Thyroid gland (tissue), 4 donors: ENCODE data around the gene S1PR1. TPM values are rescaled to one million over a fixed set of nuclear protein-coding genes. Genes with fewer than 3 reads are reported as not detected.
"Not testable (repeated sequence)": the region's sequence is repeated elsewhere in the genome, so short reads cannot be mapped to it uniquely, and the experiment has no call there.

Experiments used
- DNase-seq, 2 donors: peaks; one replicate each; pipeline ENCODE4 v3.0.0-alpha.2; 2019
- H3K27ac ChIP-seq, 3 donors: fragments of 200-600 bp; sonication (generic); 1 replicate in 2 of 3; 2 replicates in 1 of 3; pipeline ENCODE4 v1.5.1; 2016 to 2019; ENCODE audit warnings: mild to moderate bottlenecking in 1 of 3, moderate library complexity in 1 of 3
- H3K27me3 ChIP-seq: fragments of 200-600 bp; sonication (generic); one replicate; pipeline ENCODE4 v1.5.1; 2019
- H3K36me3 ChIP-seq, 2 donors: fragments of 200-600 bp; sonication (generic); one replicate each; pipeline ENCODE4 v1.5.1; 2016 to 2019
- H3K4me1 ChIP-seq, 2 donors: fragments of 200-600 bp; sonication (generic); one replicate each; pipeline ENCODE4 v1.5.1; 2017 to 2019
- H3K4me3 ChIP-seq, 3 donors: fragments of 200-600 bp; sonication (generic); replicated peaks in 1 of 3; 1 replicate in 2 of 3; 2 replicates in 1 of 3; pipeline ENCODE4 v1.5.1; 2016; ENCODE audit warnings: mild to moderate bottlenecking in 1 of 3
- H3K9me3 ChIP-seq: fragments of 200-600 bp; sonication (generic); one replicate; pipeline ENCODE4 v1.5.1; 2017
- POLR2A ChIP-seq, 2 donors: fragments of 450-650 bp; IDR thresholded peaks; one replicate each; pipeline ENCODE4 v1.6.1; 2017; ENCODE audit warnings: antibody characterized with exemption in 2 of 2, mild to moderate bottlenecking in 2 of 2, moderate library complexity in 1 of 2
- WGBS, 2 donors: methylation state at CpG; one replicate each; pipeline ENCODE4 v1.1.5; 2017; 5-methylcytosine and 5-hydroxymethylcytosine counted together
- intact Hi-C: fragments of 100-400 bp; cut with DNase I; formaldehyde crosslinking; loops from one replicate; pipeline ENCODE4 v1.15.1; 2023
- total RNA-seq, 4 donors: library from RNA; depleted of rRNA; stranded (reverse); fragments of >200 nt; gene quantifications; one replicate each; pipeline ENCODE4 v1.2.3, GENCODE V29; 2016
- TF ChIP-seq, protein P1 (sequence below), 6 experiments: fragments of 200-600 bp in 3 of 6; fragments of 450-650 bp in 3 of 6; sonication (generic) in 3 of 6; IDR thresholded peaks; one replicate each; pipeline ENCODE4 v1.5.1; 2016 to 2019; ENCODE audit warnings: antibody characterized with exemption in 6 of 6, mild to moderate bottlenecking in 2 of 6, inconsistent platforms in 1 of 6, moderate library complexity in 1 of 6

The S1PR1 gene
- total RNA-seq, 4 donors from 2014 or later = 34.5 to 92.7 (median 67.0) TPM

DNA sequence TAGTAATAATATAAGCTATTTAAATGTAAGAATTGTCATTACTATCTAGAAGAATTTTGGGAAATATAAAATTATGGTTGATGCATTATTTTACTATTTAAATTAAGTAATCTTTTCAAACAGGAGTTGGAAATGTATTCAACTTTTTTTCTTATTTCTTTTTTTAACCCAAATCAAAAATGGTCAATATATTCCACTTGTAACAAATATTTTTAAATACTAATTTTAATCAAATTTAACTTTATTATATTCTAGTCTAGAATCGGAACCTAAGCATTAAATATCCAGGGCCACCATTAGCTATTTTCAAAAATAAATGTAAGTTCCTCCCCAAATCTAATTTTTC, 37.2 kb upstream of the S1PR1 start:
- TF ChIP-seq POLR2A (IDR thresholded peaks at IDR 0.05) = no peak
- TF ChIP-seq, protein P1, sequence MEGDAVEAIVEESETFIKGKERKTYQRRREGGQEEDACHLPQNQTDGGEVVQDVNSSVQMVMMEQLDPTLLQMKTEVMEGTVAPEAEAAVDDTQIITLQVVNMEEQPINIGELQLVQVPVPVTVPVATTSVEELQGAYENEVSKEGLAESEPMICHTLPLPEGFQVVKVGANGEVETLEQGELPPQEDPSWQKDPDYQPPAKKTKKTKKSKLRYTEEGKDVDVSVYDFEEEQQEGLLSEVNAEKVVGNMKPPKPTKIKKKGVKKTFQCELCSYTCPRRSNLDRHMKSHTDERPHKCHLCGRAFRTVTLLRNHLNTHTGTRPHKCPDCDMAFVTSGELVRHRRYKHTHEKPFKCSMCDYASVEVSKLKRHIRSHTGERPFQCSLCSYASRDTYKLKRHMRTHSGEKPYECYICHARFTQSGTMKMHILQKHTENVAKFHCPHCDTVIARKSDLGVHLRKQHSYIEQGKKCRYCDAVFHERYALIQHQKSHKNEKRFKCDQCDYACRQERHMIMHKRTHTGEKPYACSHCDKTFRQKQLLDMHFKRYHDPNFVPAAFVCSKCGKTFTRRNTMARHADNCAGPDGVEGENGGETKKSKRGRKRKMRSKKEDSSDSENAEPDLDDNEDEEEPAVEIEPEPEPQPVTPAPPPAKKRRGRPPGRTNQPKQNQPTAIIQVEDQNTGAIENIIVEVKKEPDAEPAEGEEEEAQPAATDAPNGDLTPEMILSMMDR (IDR thresholded peaks at IDR 0.05) = no peak
- no peaks in the 10 kb centered on the region for H3K4me1 ChIP-seq
- H3K36me3 ChIP-seq = no peaks in the 10 kb centered on the region
- H3K27ac ChIP-seq = no peak overlapping the region
- no peaks in the 10 kb centered on the region for H3K9me3 ChIP-seq
- DNase-seq = no peak
- H3K27me3 ChIP-seq = no peaks in the 10 kb centered on the region
- no peak overlapping the region for H3K4me3 ChIP-seq
- intact Hi-C loops = no loop called here
- WGBS, 2 donors = 95 to 97% methylated on average over 1 of the region's 1 CpG

DNA sequence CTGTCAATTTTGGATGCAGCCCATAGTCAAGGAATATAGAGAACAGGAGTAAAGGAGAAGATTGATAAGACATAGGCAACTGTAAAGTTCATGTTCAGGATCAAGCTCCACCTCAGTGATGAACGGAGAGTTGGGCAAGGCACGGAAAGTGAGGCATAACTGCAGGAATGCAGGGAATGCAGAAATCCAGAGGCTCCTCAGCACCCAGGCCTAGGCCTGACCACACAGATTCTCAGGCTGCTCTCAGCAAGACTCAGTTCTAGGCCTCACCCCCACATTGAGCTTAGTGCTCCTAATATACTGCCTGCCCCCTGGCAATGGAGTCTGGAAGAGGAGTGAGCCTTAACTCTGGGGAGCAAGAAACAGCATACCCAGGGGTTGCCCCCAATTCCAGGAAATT, 36.3 kb upstream of the S1PR1 start:
- H3K4me1 ChIP-seq = no peaks in the 10 kb centered on the region
- no peaks in the 10 kb centered on the region for H3K36me3 ChIP-seq
- no peaks in the 10 kb centered on the region for H3K9me3 ChIP-seq
- intact Hi-C loops = no loop called here
- H3K4me3 ChIP-seq = no peak overlapping the region
- H3K27ac ChIP-seq = no peak overlapping the region
- TF ChIP-seq, protein P1 (IDR thresholded peaks at IDR 0.05) = no peak
- no peak for TF ChIP-seq POLR2A (IDR thresholded peaks at IDR 0.05)
- H3K27me3 ChIP-seq = no peaks in the 10 kb centered on the region
- DNase-seq = no peak
- WGBS, 2 donors = 76 to 91% methylated on average over 2 of the region's 2 CpGs

DNA sequence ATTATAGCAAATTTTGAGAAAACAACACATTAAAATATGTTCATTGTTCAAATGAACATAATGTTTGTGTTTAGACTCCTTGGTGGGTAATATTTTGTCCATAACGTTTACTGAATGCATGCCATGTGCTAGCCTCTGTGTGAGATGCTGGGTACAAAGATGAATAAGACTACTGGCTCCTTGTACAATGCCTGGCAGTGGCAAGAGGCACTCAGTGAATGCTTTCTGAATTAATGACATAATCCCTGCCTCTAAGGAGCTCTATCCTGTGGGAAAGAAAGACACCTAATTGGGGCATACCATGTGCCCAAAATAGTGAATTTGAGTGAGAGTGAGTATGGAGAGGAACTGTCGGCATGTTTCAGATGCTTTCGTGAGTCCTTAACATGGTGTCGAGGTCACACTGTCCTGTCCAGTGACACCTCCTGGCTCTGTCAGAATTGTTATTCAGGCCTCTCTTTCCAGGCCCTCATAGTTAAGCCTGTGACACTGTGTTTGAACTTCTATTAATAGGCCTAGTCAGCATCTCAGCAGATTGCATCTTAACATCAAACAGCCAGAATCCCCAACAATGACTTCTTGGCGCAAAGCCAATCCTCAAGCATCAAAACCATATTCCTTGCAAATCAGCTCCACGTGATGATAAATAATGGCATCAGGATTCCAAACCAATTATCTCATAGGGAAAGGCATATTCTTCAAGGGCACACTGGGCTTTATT, 32.8 kb upstream of the S1PR1 start:
- no peak overlapping the region for H3K4me3 ChIP-seq
- intact Hi-C loops = no loop called here
- WGBS, 2 donors = 71 to 81% methylated on average over 6 of the region's 6 CpGs

DNA sequence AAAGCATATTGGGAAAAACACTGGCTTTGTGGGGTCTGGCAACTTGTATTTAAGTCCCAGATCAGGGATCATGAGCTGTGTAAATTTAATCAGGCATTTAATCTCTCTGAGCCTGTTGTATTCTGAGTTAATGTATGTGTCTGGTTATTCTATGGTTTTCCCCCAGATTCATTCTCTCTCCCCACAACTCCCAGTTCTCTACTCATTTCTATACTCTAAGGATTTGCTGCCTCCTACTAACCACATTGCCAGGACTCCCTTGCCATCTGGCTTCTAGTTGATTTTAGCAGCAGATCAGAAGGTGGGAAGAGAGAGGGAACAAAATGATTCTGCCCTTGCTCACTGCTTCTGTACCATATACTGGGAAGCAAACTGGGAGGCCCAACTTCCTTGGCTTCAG, 31.4 kb upstream of the S1PR1 start:
- Histone ChIP-seq H3K27ac (no peak overlapping the region), H3K4me3 (no peak overlapping the region), H3K27me3 (no peaks in the 10 kb centered on the region), H3K4me1 (no peaks in the 10 kb centered on the region), H3K9me3 (no peaks in the 10 kb centered on the region), H3K36me3 (no peaks in the 10 kb centered on the region)
- no peak for DNase-seq
- TF ChIP-seq, protein P1 (IDR thresholded peaks at IDR 0.05) = no peak
- TF ChIP-seq POLR2A (IDR thresholded peaks at IDR 0.05) = no peak
- intact Hi-C loops = no loop called here

More for the DNA sequence above, 32.8 kb upstream of the S1PR1 start:
- no peaks in the 10 kb centered on the region for H3K27me3 ChIP-seq
- H3K27ac ChIP-seq = no peak overlapping the region
- DNase-seq = no peak
- H3K9me3 ChIP-seq = no peaks in the 10 kb centered on the region
- H3K4me1 ChIP-seq = no peaks in the 10 kb centered on the region
- TF ChIP-seq, protein P1 (IDR thresholded peaks at IDR 0.05) = no peak
- no peak for TF ChIP-seq POLR2A (IDR thresholded peaks at IDR 0.05)
- no peaks in the 10 kb centered on the region for H3K36me3 ChIP-seq

DNA sequence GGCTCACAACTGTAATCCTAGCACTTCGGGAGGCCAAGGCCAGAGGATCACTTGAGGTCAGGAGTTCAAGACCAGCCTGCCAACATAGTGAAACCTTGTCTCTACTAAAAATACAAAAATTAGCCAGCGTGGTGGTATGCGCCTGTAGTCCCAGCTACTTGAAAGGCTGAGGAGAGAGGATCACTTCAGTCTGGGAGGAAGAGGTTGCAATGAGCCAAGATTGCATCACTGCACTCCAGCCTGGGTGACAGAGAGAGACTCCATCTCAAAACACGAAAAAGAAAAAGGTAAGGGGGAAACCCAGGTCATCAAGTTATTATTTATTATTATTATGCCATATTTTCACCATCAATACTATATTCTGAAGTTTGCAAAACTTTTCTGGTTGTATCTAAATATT, 30.7 kb upstream of the S1PR1 start:
- WGBS, 2 donors = 65 to 66% methylated on average over 4 of the region's 4 CpGs
- DNase-seq, intact Hi-C loops, H3K36me3 ChIP-seq, H3K27ac ChIP-seq, H3K4me1 ChIP-seq, H3K4me3 ChIP-seq, H3K27me3 ChIP-seq, H3K9me3 ChIP-seq: not testable (repeated sequence)

DNA sequence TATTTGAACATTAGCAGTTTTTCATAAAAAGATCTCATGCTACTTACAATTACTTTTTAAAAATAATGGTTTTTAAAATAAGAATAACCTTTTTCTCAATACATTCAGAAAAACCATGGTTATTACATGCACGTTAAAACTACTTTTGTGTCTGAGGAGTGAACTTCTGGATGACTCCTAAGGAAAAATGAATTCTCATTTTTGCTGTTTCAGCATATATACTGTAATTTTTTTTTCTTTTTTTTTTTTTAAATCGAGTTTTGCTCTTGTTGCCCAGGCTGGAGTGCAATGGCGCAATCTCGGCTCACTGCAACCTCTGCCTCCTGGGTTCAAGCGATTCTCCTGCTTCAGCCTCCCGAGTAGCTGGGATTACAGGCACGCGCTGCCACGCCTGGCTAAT, 29.5 kb upstream of the S1PR1 start:
- DNase-seq, intact Hi-C loops, H3K4me1 ChIP-seq, H3K4me3 ChIP-seq, H3K9me3 ChIP-seq, H3K36me3 ChIP-seq, H3K27me3 ChIP-seq, H3K27ac ChIP-seq: not testable (repeated sequence)
- WGBS, 2 donors = 94 to 96% methylated on average over 9 of the region's 9 CpGs
